Adrenal gland (tissue), 5 donors: ENCODE measurements around the gene BCL11A.

Source experiments
- CTCF ChIP-seq, 6 experiments: fragments of 450-650 bp in 4 of 6; fragments of 200-600 bp in 2 of 6; sonication (generic) in 1 of 6; IDR thresholded peaks; 1 replicate in 5 of 6; 2 replicates in 1 of 6; pipeline versions ENCODE4 v1.5.1 to v1.8.0; 2016 to 2021; ENCODE audit warnings: antibody characterized with exemption in 6 of 6, mild to moderate bottlenecking in 2 of 6, moderate library complexity in 1 of 6
- POLR2A ChIP-seq, 2 donors: fragments of 450-650 bp; IDR thresholded peaks; one replicate each; pipeline ENCODE4 v1.6.1; 2017; ENCODE audit warnings: antibody characterized with exemption in 2 of 2, mild to moderate bottlenecking in 2 of 2, moderate library complexity in 1 of 2
- donor health status: DM: no; HTN: no; CAD: no.

DNA sequence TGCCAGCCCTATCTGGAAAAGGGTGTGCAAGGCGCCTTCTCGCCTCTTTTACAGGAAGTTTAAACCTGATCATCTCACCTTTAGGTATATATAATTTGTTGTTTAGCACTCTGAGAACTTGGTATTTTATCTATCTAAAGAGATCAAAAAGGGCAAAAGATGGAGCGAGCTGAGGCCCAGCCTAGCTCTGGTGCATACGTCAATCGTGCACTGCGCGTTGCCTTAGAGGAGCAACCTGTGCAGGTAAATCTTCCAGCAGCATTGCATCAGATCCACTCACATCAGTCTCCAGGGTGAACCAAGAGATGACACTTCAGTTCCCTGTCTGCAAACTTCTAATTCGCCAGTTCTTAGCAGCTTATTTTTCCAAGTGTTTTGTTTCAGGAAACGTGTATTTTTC is 15.4 kb downstream of the BCL11A start:
- no peak for TF ChIP-seq CTCF (IDR thresholded peaks at IDR 0.05)
- TF ChIP-seq POLR2A (IDR thresholded peaks at IDR 0.05): no peak
